Stimulated activated CD8-positive, alpha-beta memory T cell treated with anti-CD3 and anti-CD28 coated beads, Interleukin-4, amount 100 ng/mL, for 24 hours (primary cell): ENCODE data around the gene TMEM95.

Experiments
- DNase-seq: peaks from one replicate; pipeline ENCODE4 v3.0.0-alpha.2; 2020; ENCODE audit warnings: low read depth

TMEM95 gene

DNA sequence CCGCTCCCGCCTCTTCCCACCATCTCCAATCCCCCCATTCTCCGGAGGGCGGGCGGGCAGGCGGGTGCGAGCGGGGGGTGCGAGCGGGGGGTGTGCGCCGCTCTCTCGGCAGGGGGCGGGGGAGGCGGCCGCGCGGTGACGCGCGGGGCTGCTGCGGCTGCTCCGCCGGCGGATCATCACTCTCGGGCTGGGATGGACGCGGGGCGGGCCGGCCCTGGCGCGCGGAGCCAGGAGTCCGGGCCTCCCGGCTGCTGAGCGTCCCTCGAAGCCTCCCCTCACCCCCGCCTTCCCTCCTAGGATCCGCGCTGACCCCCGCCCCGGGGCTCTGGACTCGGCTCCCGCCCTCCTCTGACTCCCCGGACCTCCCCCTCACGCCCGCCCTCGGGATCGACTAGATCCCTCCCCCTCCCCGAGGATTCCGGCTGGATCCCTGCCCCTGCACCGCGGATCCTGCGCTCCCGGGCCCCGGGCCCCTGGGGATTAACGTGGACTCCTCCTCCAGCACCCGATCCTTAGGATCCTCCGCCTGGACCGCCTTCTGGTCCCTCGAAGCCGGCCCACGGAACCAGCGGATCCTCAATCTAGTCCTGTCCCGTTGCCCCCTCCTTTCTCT is 49.9 kb downstream of the TMEM95 start:
- DNase-seq: peak; percentile 57

DNA sequence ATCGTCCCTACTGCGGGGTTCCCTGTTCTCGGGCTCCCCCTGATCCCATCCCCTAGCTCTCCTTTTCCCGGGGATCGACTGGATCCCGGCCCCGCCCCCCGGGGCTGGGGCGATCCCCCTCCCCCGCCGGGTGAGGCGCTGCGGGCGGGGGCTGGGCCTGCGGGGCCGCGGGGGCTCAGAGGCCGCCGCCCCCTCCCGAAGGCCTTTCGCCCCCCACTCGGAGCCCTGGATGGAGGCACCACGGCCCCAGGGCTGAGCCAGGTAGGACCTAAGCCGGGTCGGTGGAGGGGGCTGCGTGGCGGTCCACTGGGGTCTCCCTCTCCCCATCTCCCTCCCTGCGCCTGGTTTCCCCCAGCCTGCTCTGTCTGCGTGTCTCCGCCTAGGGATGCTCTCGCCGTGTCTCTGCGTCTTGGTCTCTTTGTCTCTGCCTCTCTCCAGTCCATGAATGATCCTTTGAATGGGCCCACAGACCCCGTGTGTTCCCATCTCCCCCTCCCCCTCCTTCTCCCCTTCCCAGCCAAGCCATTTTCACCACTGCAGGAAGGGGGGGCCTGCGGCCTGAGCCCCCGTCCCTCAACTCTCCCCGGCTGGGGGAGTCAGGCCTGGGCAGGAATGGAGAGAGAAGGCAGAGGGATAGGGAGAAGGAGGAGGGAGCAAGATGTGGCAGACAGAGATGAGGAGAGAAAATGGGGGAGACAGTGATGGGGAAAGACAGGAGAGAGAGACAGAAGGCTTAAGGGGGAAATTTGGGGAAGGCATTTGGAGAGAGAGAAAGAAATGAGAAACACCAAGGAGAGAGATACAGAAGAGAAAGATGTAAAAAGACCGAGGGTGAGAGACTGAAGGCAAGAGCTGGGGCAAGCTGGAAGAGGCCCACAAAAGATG is 50.6 kb downstream of the TMEM95 start:
- no peak for DNase-seq

DNA sequence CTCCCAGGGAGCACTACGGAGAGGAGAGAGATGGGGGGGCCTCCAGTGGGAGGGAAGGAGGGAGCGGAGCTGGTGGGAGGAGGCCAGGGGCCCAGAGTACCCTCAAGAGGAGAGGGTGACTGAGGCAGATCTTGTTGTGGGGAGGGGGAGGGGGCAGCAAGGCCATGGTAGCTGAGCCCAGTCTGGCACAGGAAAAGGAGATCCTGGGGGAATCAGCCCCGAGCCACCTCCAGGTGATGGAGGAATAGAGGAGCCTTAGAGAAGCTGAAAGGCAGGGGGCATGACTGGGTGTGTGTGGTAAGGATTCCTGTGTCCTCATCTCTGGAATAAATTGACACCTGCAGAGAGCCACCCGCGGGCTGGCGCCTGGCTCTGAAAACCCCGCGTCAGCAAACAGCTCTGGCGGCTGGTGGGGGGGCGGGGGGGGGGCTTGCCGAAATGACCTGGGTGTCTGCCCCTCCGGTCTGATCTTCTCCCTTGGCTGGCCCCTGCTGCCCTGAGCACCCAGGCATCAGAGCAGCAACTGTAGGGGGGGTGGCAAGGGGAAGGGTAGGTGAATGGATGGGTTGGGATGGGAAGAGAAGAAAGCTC is 51.4 kb downstream of the TMEM95 start:
- no peak for DNase-seq
